ENCODE results near the gene NCOA7. TPM values are rescaled to one million over a fixed set of nuclear protein-coding genes. Genes with fewer than 3 reads are reported as not detected.

Gene NCOA7
- total and polyA plus RNA-seq, 9 of the 15 experiments (the other 6 are each of a cell fraction or from before 2014, with no cell fraction given) = 5.8 to 14.6 (median 9.3) TPM

GRCh38 chr6:125816828-125817280 lies 26.1 kb downstream of the NCOA7 start:
- 72% methylated on average over 1 of the region's 1 CpG for WGBS (ENCODE audit: insufficient coverage, low coverage, missing lambda C conversion rate)
- no peak for DNase-seq (ENCODE audit: extremely low read depth in 1 of 4, low spot score in 3 of 4)
- POLR2A ChIA-PET = interaction anchor here (0.7 kb wide), 1 partner anchor 18 kb away, joined by 3 read pairs; no protein-coding TSS in a partner anchor

More at GRCh38 chr6:125816828-125817280, 26.1 kb downstream of the NCOA7 start:
- intact Hi-C loops (cut with micrococcal nuclease) (no loop called here), in situ Hi-C loops (cut with MboI) (no loop called here)
- no peak overlapping the region for H2AFZ ChIP-seq (ENCODE audit: low read depth, low read length)
- no peak overlapping the region for H3K4me2 ChIP-seq (ENCODE audit: insufficient read depth, low read length)
- H3K4me3 ChIP-seq = no peak overlapping the region
- H3K36me3 ChIP-seq (ENCODE audit: control insufficient read depth, insufficient read depth, low read length) = peaks cover 18% of the 10 kb centered on the region
- ATAC-seq = no peak
- H3K27ac ChIP-seq (ENCODE audit: extremely low read depth, low read depth, low read length) = no peak overlapping the region
- H3K79me2 ChIP-seq (ENCODE audit: control insufficient read depth, insufficient read depth, low read length) = peaks cover 10% of the 10 kb centered on the region; the same call in 2 of the 3 replicates
- H3K9me3 ChIP-seq (replicated peaks; ENCODE audit: control insufficient read depth, insufficient read depth, low read depth, low read length) = no peaks in the 10 kb centered on the region
- CTCF ChIA-PET (ENCODE audit: low intra/inter-chr PET ratio) = no interaction called here
- no peaks in the 10 kb centered on the region for H3K27me3 ChIP-seq (ENCODE audit: control insufficient read depth in 2 of 2, insufficient read depth in 2 of 2, low read length in 2 of 2)
- H3K9me1 ChIP-seq (ENCODE audit: control insufficient read depth, insufficient read depth, low read length) = peaks cover 8% of the 10 kb centered on the region
- H4K20me1 ChIP-seq (replicated peaks; ENCODE audit: control insufficient read depth, insufficient read depth, low read length) = no peaks in the 10 kb centered on the region
- no peak for FAIRE-seq
- BruUV-seq (replicated peaks) = no TSS peak
- peaks cover 8 to 38% of the 10 kb centered on the region in 2 experiments; a peak in 4 of 5 replicates for H3K4me1 ChIP-seq (replicated peaks in 1 of 2; ENCODE audit: control insufficient read depth in 2 of 2, insufficient read depth in 2 of 2, low read length in 2 of 2)
- TF ChIP-seq ZNF124 (CRISPR knock-in tag; IDR thresholded peaks at IDR 0.05) = no peak
- no peak for TF ChIP-seq MNT (conservative IDR thresholded peaks at IDR 0.05)
- no peak for TF ChIP-seq E2F6 (IDR thresholded peaks at IDR 0.05; ENCODE audit: borderline replicate concordance in 1 of 2, extremely low read depth in 1 of 2, insufficient read depth in 1 of 2, insufficient read length in 1 of 2, low read depth in 1 of 2, low read length in 1 of 2, poor library complexity in 1 of 2, severe bottlenecking in 1 of 2)
- no peak for TF ChIP-seq ATF4 (CRISPR knock-in tag; IDR thresholded peaks at IDR 0.05)
- no peak for TF ChIP-seq ZNF408 (CRISPR knock-in tag; IDR thresholded peaks at IDR 0.05; ENCODE audit: low read depth)
- TF ChIP-seq ELK1 (CRISPR knock-in tag; IDR thresholded peaks at IDR 0.05) = no peak
- no peak for TF ChIP-seq GMEB1 (CRISPR knock-in tag; IDR thresholded peaks at IDR 0.05)
- H3K9ac ChIP-seq (ENCODE audit: insufficient read depth in 1 of 2, low read depth in 2 of 2, low read length in 2 of 2) = no peak overlapping the region
